ENCODE data around the gene ABCC2. TPM values are rescaled to one million over a fixed set of nuclear protein-coding genes. Genes with fewer than 3 reads are reported as not detected.

The ABCC2 gene
- total and polyA plus RNA-seq, 2 of the 4 experiments (the other 2 are of a cell fraction): 0.21 to 0.36 TPM

DNA sequence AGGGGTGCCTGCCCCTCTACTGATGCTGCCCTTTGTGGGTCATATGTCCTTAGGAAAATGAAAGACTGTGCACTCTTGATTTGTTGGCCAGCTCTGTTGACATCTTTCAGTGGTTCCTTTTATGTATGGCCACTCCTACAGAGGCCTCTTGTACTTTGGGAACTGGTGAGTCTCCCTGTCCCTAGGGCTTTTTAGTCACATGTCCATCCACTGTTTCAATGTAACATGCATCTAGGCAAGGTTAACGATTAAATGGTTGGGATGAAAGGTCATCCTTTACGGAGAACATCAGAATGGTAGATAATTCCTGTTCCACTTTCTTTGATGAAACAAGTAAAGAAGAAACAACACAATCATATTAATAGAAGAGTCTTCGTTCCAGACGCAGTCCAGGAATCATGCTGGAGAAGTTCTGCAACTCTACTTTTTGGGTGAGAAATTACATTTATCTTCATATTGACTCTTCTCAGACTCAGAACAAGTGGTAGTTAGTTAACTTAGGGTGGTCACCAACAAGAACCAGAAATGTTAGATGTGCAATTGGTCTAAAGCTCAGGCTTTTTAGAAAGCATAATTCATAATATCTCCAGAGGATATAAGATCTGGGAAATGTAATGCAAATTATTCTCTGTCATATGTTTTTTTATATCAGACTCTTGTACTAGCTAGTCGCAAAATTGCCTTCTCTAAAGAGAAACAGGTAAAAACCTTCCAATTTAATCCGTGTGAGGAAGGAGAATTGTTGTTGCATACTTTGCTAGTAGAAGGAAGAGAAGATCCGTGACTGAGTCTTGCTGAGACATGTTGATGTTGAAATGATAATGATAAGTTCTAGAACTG, at the start of gene ABCC2 (continued):
- no peak for TF ChIP-seq POLR2A (IDR thresholded peaks at IDR 0.05; ENCODE audit: low read depth, low read length)
- no peak for TF ChIP-seq RCOR1 (IDR thresholded peaks at IDR 0.05; ENCODE audit: insufficient replicate concordance, low read length)
- no peak for TF ChIP-seq MAZ (IDR thresholded peaks at IDR 0.05; ENCODE audit: borderline replicate concordance, low read depth, low read length)

DNA sequence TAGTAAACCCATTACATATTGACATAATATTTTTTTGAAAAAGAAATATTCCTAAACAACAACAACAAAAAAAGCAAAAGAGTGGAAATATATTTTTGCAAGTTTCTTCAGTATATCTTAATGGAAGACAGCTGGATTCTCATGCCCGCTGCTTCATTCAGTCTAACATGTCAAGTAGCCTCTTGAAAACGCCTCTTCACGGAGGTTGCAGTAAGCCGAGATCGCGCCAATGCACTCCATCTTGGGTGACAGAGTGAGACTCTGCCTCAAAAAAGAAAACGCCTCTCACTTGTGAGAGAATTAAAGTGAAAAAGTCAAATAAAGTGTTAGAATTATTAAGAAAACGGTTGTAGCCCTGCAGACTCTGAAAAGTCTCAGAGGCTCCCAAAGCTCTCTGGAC, 49.1 kb upstream of the ABCC2 start:
- Histone ChIP-seq H4K91ac (ENCODE audit: insufficient read depth, low read depth, low read length) (no peak overlapping the region), H4K20me1 (ENCODE audit: insufficient read depth, low read length) (no peaks in the 10 kb centered on the region), H3K18ac (ENCODE audit: low read depth, low read length) (no peak overlapping the region), H3K9ac (ENCODE audit: low read depth, low read length) (no peak overlapping the region), H3K27me3 (ENCODE audit: control insufficient read depth, insufficient read depth, low read length) (no peaks in the 10 kb centered on the region), H3K9me3 (ENCODE audit: control insufficient read depth, insufficient read depth, low read length) (no peaks in the 10 kb centered on the region), H3K79me1 (ENCODE audit: low read depth in 1 of 2, low read length in 2 of 2) (peaks cover 23 to 44% of the 10 kb centered on the region in 2 experiments; a peak in 3 of 4 replicates), H2BK15ac (ENCODE audit: low read depth, low read length) (no peak overlapping the region), H3K14ac (replicated peaks; ENCODE audit: low read depth, low read length) (no peak overlapping the region), H2BK20ac (ENCODE audit: low read depth, low read length) (no peak overlapping the region), H4K5ac (ENCODE audit: low read depth, low read length) (no peak overlapping the region), H3K4ac (ENCODE audit: low read depth, low read length) (no peak overlapping the region), H3K4me2 (ENCODE audit: low read depth, low read length) (peak overlapping the region; percentile 82), H3K9me1 (ENCODE audit: insufficient read depth, low read length) (no peaks in the 10 kb centered on the region), H3K4me1 (ENCODE audit: control insufficient read depth, insufficient read depth, low read length) (peaks cover 2% of the 10 kb centered on the region; the same call in 1 of the 2 replicates), H3K56ac (ENCODE audit: extremely low read depth, insufficient read depth, low read length) (no peak overlapping the region), H2AK5ac (ENCODE audit: low read depth, low read length) (no peak overlapping the region), H4K8ac (ENCODE audit: low read depth in 2 of 2, low read length in 2 of 2) (no peak overlapping the region), H3K23ac (ENCODE audit: low read depth, low read length) (peak overlapping the region; percentile 1; the same call in 1 of the 2 replicates), H2AK9ac (replicated peaks; ENCODE audit: low read depth, low read length, poor library complexity) (no peak overlapping the region), H3K4me3 (ENCODE audit: insufficient read depth, low read depth, low read length) (no peak overlapping the region), H2BK120ac (ENCODE audit: low read depth, low read length) (no peak overlapping the region), H3K27ac (ENCODE audit: insufficient read depth, low read length) (no peak overlapping the region), H2BK5ac (ENCODE audit: low read depth, low read length, poor library complexity, severe bottlenecking) (no peak overlapping the region), H3K36me3 (ENCODE audit: control insufficient read depth, insufficient read depth, low read length) (peaks cover 10% of the 10 kb centered on the region), H2AFZ (replicated peaks; ENCODE audit: low read length, poor library complexity) (no peak overlapping the region)
- ChIA-PET POLR2A (ENCODE audit: unreplicated experiment) (no interaction called here), CTCF (interaction anchor here (0.7 to 1.6 kb wide), 2 partner anchors 112 to 116 kb away, joined by 4 to 5 read pairs; no protein-coding TSS in a partner anchor)
- intact Hi-C loops (cut with micrococcal nuclease): loop anchor here (5.0 to 10.0 kb wide), 4 partner anchors 49 to 451 kb away; partner anchors contain the start of genes ABCC2 and ERLIN1
- no TSS peak for BruUV-seq (replicated peaks)
- DNase-seq: peak; percentile 13
- in situ Hi-C loops (cut with MboI; ENCODE audit: low sequenced_read_pairs): no loop called here
- dilution Hi-C loops (cut with HindIII; ENCODE audit: low sequenced_read_pairs, unreplicated experiment): no loop called here
- no peak for ATAC-seq (ENCODE audit: low read depth)
- WGBS, 2 experiments (ENCODE audit: extremely low coverage in 2 of 2, insufficient read length in 1 of 2): 35% methylated on average over 6 of the region's 8 CpGs; no CpG with 5 or more reads in 1 of the 2 experiments
- TF ChIP-seq SMC3 (IDR thresholded peaks at IDR 0.05; ENCODE audit: low read depth, low read length): no peak
- TF ChIP-seq, protein P1, sequence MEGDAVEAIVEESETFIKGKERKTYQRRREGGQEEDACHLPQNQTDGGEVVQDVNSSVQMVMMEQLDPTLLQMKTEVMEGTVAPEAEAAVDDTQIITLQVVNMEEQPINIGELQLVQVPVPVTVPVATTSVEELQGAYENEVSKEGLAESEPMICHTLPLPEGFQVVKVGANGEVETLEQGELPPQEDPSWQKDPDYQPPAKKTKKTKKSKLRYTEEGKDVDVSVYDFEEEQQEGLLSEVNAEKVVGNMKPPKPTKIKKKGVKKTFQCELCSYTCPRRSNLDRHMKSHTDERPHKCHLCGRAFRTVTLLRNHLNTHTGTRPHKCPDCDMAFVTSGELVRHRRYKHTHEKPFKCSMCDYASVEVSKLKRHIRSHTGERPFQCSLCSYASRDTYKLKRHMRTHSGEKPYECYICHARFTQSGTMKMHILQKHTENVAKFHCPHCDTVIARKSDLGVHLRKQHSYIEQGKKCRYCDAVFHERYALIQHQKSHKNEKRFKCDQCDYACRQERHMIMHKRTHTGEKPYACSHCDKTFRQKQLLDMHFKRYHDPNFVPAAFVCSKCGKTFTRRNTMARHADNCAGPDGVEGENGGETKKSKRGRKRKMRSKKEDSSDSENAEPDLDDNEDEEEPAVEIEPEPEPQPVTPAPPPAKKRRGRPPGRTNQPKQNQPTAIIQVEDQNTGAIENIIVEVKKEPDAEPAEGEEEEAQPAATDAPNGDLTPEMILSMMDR (conservative IDR thresholded peaks at IDR 0.05; ENCODE audit: low read depth, low read length): no peak
- no peak for TF ChIP-seq FOS (IDR thresholded peaks at IDR 0.05; ENCODE audit: low read depth, low read length)
- no peak for TF ChIP-seq MAZ (IDR thresholded peaks at IDR 0.05; ENCODE audit: borderline replicate concordance, low read depth, low read length)
- TF ChIP-seq CHD1 (IDR thresholded peaks at IDR 0.05; ENCODE audit: low read depth, low read length): no peak
- no peak for TF ChIP-seq POLR2A (IDR thresholded peaks at IDR 0.05; ENCODE audit: low read depth, low read length)
- TF ChIP-seq, protein P2, sequence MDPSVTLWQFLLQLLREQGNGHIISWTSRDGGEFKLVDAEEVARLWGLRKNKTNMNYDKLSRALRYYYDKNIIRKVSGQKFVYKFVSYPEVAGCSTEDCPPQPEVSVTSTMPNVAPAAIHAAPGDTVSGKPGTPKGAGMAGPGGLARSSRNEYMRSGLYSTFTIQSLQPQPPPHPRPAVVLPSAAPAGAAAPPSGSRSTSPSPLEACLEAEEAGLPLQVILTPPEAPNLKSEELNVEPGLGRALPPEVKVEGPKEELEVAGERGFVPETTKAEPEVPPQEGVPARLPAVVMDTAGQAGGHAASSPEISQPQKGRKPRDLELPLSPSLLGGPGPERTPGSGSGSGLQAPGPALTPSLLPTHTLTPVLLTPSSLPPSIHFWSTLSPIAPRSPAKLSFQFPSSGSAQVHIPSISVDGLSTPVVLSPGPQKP (IDR thresholded peaks at IDR 0.05; ENCODE audit: borderline replicate concordance, low read depth, low read length): no peak
- TF ChIP-seq BHLHE40 (IDR thresholded peaks at IDR 0.05; ENCODE audit: low read depth, low read length): no peak
- no peak for TF ChIP-seq MXI1 (IDR thresholded peaks at IDR 0.05; ENCODE audit: borderline replicate concordance, low read depth, low read length)
- TF ChIP-seq CEBPB (IDR thresholded peaks at IDR 0.05; ENCODE audit: low read depth, low read length): no peak
- TF ChIP-seq MAFK (IDR thresholded peaks at IDR 0.05; ENCODE audit: low read depth, low read length): no peak
- TF ChIP-seq RFX5 (IDR thresholded peaks at IDR 0.05; ENCODE audit: low read depth, low read length): no peak

Data from IMR-90 (cell line).